Right lobe of liver (tissue), 6 donors: Measurements from ENCODE around the gene EFHD1. TPM values are rescaled to one million over a fixed set of nuclear protein-coding genes. Genes with fewer than 3 reads are reported as not detected.
A peak's percentile ranks its signal among the peaks of the same experiment; 100 is the strongest.

Source experiments
- ATAC-seq, 4 donors: fragments of 200-7000 bp; cut with Tn5 transposase; one replicate each; pipeline ENCODE4 v1.9.1; 2020; ENCODE audit warnings: mild to moderate bottlenecking in 4 of 4, moderate library complexity in 4 of 4
- DNase-seq, 3 donors: peaks; one replicate each; pipeline ENCODE4 v3.0.0-alpha.2; 2020
- H3K27ac ChIP-seq, 3 donors: fragments of 200-600 bp; one replicate each; pipeline ENCODE4 v1.8.0; 2022
- H3K27me3 ChIP-seq, 2 donors: fragments of 200-600 bp; one replicate each; pipeline ENCODE4 v1.8.0; 2022
- H3K36me3 ChIP-seq, 4 donors: fragments of 200-600 bp; sonication (generic) in 1 of 4; one replicate each; pipeline versions ENCODE4 v1.5.1 to v1.8.0; 2017 to 2022; ENCODE audit warnings: control low read depth in 1 of 4
- H3K4me1 ChIP-seq, 4 donors: fragments of 200-600 bp; sonication (generic) in 1 of 4; one replicate each; pipeline versions ENCODE4 v1.5.1 to v1.8.0; 2017 to 2022; ENCODE audit warnings: control low read depth in 1 of 4
- H3K4me3 ChIP-seq, 3 donors: fragments of 200-600 bp; one replicate each; pipeline ENCODE4 v1.8.0; 2022
- H3K9me3 ChIP-seq, 4 donors: fragments of 200-600 bp; sonication (generic) in 1 of 4; one replicate each; pipeline versions ENCODE4 v1.5.1 to v1.8.0; 2017 to 2022; ENCODE audit warnings: control low read depth in 1 of 4
- CTCF ChIP-seq, 4 donors: fragments of 200-600 bp in 3 of 4; fragments of 450-650 bp in 1 of 4; IDR thresholded peaks; one replicate each; pipeline versions ENCODE4 v1.5.1 to v1.8.0; 2016 to 2022; ENCODE audit warnings: antibody characterized with exemption in 4 of 4, mild to moderate bottlenecking in 2 of 4
- POLR2A ChIP-seq: fragments of 450-650 bp; IDR thresholded peaks from one replicate; pipeline ENCODE4 v1.6.1; 2017; ENCODE audit warnings: antibody characterized with exemption, mild to moderate bottlenecking
- WGBS: methylation state at CpG from one replicate; pipeline ENCODE4 v1.1.6; 2018; ENCODE audit warnings: low coverage, low lambda C conversion rate; ENCODE audit not compliant: insufficient coverage; ENCODE audit errors: missing lambda C conversion rate; 5-methylcytosine and 5-hydroxymethylcytosine counted together
- intact Hi-C, 2 donors: fragments of 100-400 bp; cut with DNase I; formaldehyde crosslinking; loops; one replicate each; pipeline versions ENCODE4 v1.11.2 to v1.14.1; 2022
- long read RNA-seq: library from polyadenylated mRNA; unstranded; transcript quantifications from one replicate; pipeline ENCODE4 v2.0.0, GENCODE V29; 2019
- total RNA-seq, 6 experiments: library from RNA; depleted of rRNA in 2 of 6; stranded (reverse); fragments of >200 nt in 2 of 6; fragmentation: NEBNext Ultra II Directional in 3 of 6; extraction: Animal tissue kit (Norgen Biotek cat#: 25700) in 3 of 6; gene quantifications; one replicate each; pipeline versions ENCODE4 v1.1.0 to v1.2.4, GENCODE V29; 2016 to 2023
- donor health status: DM: no; HTN: yes; CAD: no.
- donor health status: DM: no; HTN: no; CAD: no.
- donor health status: DM: no; HTN: no; CAD: no.
- donor health status: DM: no; HTN: yes; CAD: no.
- donor health status: DM: no; HTN: yes; CAD: no.

The EFHD1 gene
- 10 to 100 TPM in 4 of 6 experiments, 1 to 10 TPM in 2; 7.3 to 30.3 (median 10.7) TPM for total RNA-seq
- long read RNA-seq, result 0 reads

- Histone ChIP-seq H3K27ac (peak within 1 kb of the TSS; percentile 47 to 77 (median 54)), H3K4me1 (peaks cover 0 to 16% (median 0%) of the 10 kb centered on the region in 4 donors), H3K4me3 (peak within 1 kb of the TSS; percentile 51 to 70 (median 65)), H3K9me3 (no peaks in the 10 kb centered on the region), H3K36me3 (no peaks in the 10 kb centered on the region), H3K27me3 (no peaks in the 10 kb centered on the region)
- no CpG with 5 or more reads among the region's 90 CpGs for WGBS
- no peak for TF ChIP-seq CTCF (IDR thresholded peaks at IDR 0.05)
- peak; percentile 65 for TF ChIP-seq POLR2A
- DNase-seq (peak; percentile 84 to 87 (median 86)), ATAC-seq (peak; percentile 81 to 90 (median 86))
- intact Hi-C loops, result no loop called here
Observed at GRCh38 chr2:232633413-232634205, at the start of gene EFHD1. Gene EFHD1, plus strand, starts transcription at chr2:232633604. Its CDS starts 101 bp downstream, at chr2:232633705.

GRCh38 chr2:232584238-232584637 is 49.2 kb upstream of the EFHD1 start:
- H3K4me3 ChIP-seq, result no peak overlapping the region
- peaks cover 0 to 35% (median 11%) of the 10 kb centered on the region in 4 donors for H3K4me1 ChIP-seq
- TF ChIP-seq CTCF (IDR thresholded peaks at IDR 0.05), result no peak
- no peak for TF ChIP-seq POLR2A
- H3K36me3 ChIP-seq, result no peaks in the 10 kb centered on the region
- 80% methylated on average over 1 of the region's 6 CpGs for WGBS
- intact Hi-C loops, result no loop called here
- DNase-seq, result no peak
- no peak overlapping the region for H3K27ac ChIP-seq
- H3K9me3 ChIP-seq, result no peaks in the 10 kb centered on the region
- no peaks in the 10 kb centered on the region for H3K27me3 ChIP-seq
- no peak for ATAC-seq

GRCh38 chr2:232586943-232587505 is 46.4 kb upstream of the EFHD1 start:
- TF ChIP-seq CTCF (IDR thresholded peaks at IDR 0.05) (no peak), POLR2A (no peak)
- intact Hi-C loops, result no loop called here

GRCh38 chr2:232587512-232587911 is 45.9 kb upstream of the EFHD1 start:
- ATAC-seq, result peak in 1 of 4 donors; percentile 10
- WGBS, result 77% methylated on average over 5 of the region's 7 CpGs

More at GRCh38 chr2:232586943-232587505, 46.4 kb upstream of the EFHD1 start:
- Histone ChIP-seq H3K27ac (no peak overlapping the region), H3K4me1 (peaks cover 0 to 15% (median 7%) of the 10 kb centered on the region in 4 donors), H3K4me3 (no peak overlapping the region), H3K36me3 (no peaks in the 10 kb centered on the region), H3K27me3 (no peaks in the 10 kb centered on the region), H3K9me3 (no peaks in the 10 kb centered on the region)
- 79% methylated on average over 3 of the region's 5 CpGs for WGBS
- ATAC-seq (no peak), DNase-seq (no peak)

More at GRCh38 chr2:232587512-232587911, 45.9 kb upstream of the EFHD1 start:
- no peak overlapping the region for H3K4me3 ChIP-seq
- no peak overlapping the region for H3K27ac ChIP-seq
- H3K36me3 ChIP-seq, result no peaks in the 10 kb centered on the region
- DNase-seq, result no peak
- no peaks in the 10 kb centered on the region for H3K27me3 ChIP-seq
- H3K9me3 ChIP-seq, result no peaks in the 10 kb centered on the region
- H3K4me1 ChIP-seq, result peaks cover 0 to 15% (median 7%) of the 10 kb centered on the region in 4 donors
- TF ChIP-seq CTCF (IDR thresholded peaks at IDR 0.05) (no peak), POLR2A (no peak)
- intact Hi-C loops, result no loop called here
